Kidney (tissue), 14 donors: Measurements from ENCODE around the gene KRCC1. TPM values are rescaled to one million over a fixed set of nuclear protein-coding genes. Genes with fewer than 3 reads are reported as not detected.
A peak's percentile ranks its signal among the peaks of the same experiment; 100 is the strongest.
"Not testable (repeated sequence)": the region's sequence is repeated elsewhere in the genome, so short reads cannot be mapped to it uniquely, and the experiment has no call there.

Experiments used
- DNase-seq, 5 donors: peaks; one replicate each; pipeline ENCODE4 v3.0.0-alpha.2; 2013 to 2020
- FAIRE-seq: peaks from 2 replicates; lab custom pipeline; 2012; peaks lifted over from hg19 to GRCh38; lab: Jason Lieb, UNC
- H3K27ac ChIP-seq, 2 donors: one replicate each; pipeline ENCODE4 v1.7.0; 2013; ENCODE audit warnings: low read depth in 2 of 2, low read length in 2 of 2, inconsistent platforms in 1 of 2
- H3K27me3 ChIP-seq: one replicate; pipeline ENCODE4 v1.7.1; 2013; ENCODE audit warnings: low read length, inconsistent platforms; ENCODE audit not compliant: control insufficient read depth, insufficient read depth
- H3K36me3 ChIP-seq, 3 donors: one replicate each; pipeline versions ENCODE4 v1.7.0 to v1.7.1; 2013; ENCODE audit warnings: low read length in 3 of 3, control low read depth in 1 of 3, inconsistent platforms in 1 of 3; ENCODE audit not compliant: insufficient read depth in 3 of 3, control insufficient read depth in 2 of 3
- H3K4me1 ChIP-seq, 3 donors: one replicate each; pipeline versions ENCODE4 v1.7.0 to v1.7.1; 2013; ENCODE audit warnings: low read length in 3 of 3, inconsistent platforms in 1 of 3, low read depth in 1 of 3; ENCODE audit not compliant: control insufficient read depth in 2 of 3, insufficient read depth in 2 of 3
- H3K4me3 ChIP-seq, 3 donors: one replicate each; pipeline versions ENCODE4 v1.7.0 to v1.8.1; 2013; ENCODE audit warnings: low read length in 3 of 3, control low read depth in 1 of 3, inconsistent platforms in 1 of 3
- H3K9ac ChIP-seq, 3 donors: one replicate each; pipeline versions ENCODE4 v1.7.0 to v1.7.1; 2013; ENCODE audit warnings: low read length in 3 of 3, control low read depth in 1 of 3, inconsistent platforms in 1 of 3
- H3K9me3 ChIP-seq, 3 donors: one replicate each; pipeline versions ENCODE4 v1.7.0 to v1.7.1; 2013; ENCODE audit warnings: low read length in 3 of 3, control low read depth in 1 of 3, inconsistent platforms in 1 of 3; ENCODE audit not compliant: control insufficient read depth in 2 of 3, insufficient read depth in 1 of 3
- intact Hi-C: fragments of 100-400 bp; cut with DNase I; formaldehyde crosslinking; loops from one replicate; pipeline ENCODE4 v1.11.1; 2022
- polyA plus RNA-seq: library from polyadenylated mRNA; stranded (reverse); fragments of 350-450 nt; fragmentation: Illumina TruSeq; extraction: RNeasy Lipid Tissue Mini Kit (QIAGEN cat#74804); gene quantifications from one replicate; pipeline ENCODE4 v1.2.3, GENCODE V29; 2014; ENCODE audit warnings: low read depth, low replicate concordance; ENCODE audit not compliant: insufficient read depth
- total RNA-seq: library from RNA; stranded (reverse); fragmentation: NEBNext Ultra II Directional; extraction: Animal tissue kit (Norgen Biotek cat#: 25700); gene quantifications from one replicate; pipeline ENCODE4 v1.2.1, GENCODE V29; 2021
- TF ChIP-seq, protein P1 (sequence below): IDR thresholded peaks from 3 replicates; pipeline ENCODE4 v1.5.1; 2012; ENCODE audit warnings: mild to moderate bottlenecking, moderate library complexity, borderline replicate concordance; ENCODE audit not compliant: insufficient read depth; ENCODE audit errors: extremely low read depth
- donor health status: control.
- donor health status: control.
- donor health status: control.
- donor health status: control.
- donor health status: control.
- donor health status: DM: yes; HTN: yes; CAD: no.
- donor health status: Normal renal cell carcinoma (clear cell type).

KRCC1 gene
- total and polyA plus RNA-seq, 2 donors from 2014 or later = 23.6 to 26.3 TPM

DNA sequence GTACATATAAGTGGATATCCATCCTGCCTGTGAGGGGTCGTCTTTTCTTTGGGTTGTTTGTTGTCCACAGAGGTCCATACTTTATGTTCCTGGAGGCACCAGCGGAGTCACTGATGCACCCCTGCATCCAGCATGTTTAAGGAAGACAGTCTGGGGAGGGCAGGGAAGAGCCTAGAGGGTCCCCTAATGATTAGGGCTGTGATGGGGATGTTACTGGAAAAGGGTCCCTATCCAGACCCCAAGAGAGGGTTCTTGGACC lies 37.9 kb downstream of the KRCC1 start:
- not testable (repeated sequence) for H3K27ac ChIP-seq, DNase-seq, FAIRE-seq

GRCh38 chr2:88016960-88017779 lies 38.4 kb downstream of the KRCC1 start:
- no peaks in the 10 kb centered on the region for H3K36me3 ChIP-seq
- H3K27ac ChIP-seq = peak overlapping the region; percentile 43 to 60
- TF ChIP-seq, protein P1, sequence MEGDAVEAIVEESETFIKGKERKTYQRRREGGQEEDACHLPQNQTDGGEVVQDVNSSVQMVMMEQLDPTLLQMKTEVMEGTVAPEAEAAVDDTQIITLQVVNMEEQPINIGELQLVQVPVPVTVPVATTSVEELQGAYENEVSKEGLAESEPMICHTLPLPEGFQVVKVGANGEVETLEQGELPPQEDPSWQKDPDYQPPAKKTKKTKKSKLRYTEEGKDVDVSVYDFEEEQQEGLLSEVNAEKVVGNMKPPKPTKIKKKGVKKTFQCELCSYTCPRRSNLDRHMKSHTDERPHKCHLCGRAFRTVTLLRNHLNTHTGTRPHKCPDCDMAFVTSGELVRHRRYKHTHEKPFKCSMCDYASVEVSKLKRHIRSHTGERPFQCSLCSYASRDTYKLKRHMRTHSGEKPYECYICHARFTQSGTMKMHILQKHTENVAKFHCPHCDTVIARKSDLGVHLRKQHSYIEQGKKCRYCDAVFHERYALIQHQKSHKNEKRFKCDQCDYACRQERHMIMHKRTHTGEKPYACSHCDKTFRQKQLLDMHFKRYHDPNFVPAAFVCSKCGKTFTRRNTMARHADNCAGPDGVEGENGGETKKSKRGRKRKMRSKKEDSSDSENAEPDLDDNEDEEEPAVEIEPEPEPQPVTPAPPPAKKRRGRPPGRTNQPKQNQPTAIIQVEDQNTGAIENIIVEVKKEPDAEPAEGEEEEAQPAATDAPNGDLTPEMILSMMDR = no peak
- peak overlapping the region; percentile 64 to 91 (median 66) for H3K9ac ChIP-seq
- H3K4me1 ChIP-seq = no peaks in the 10 kb centered on the region
- peak overlapping the region; percentile 80 for H3K4me3 ChIP-seq
- peak in 2 of 5 donors; percentile 9 to 85 for DNase-seq
- H3K9me3 ChIP-seq = no peaks in the 10 kb centered on the region
- no peak for FAIRE-seq
- intact Hi-C loops = no loop called here
- H3K27me3 ChIP-seq = no peaks in the 10 kb centered on the region

More for the DNA sequence above, 37.9 kb downstream of the KRCC1 start:
- intact Hi-C loops, H3K4me1 ChIP-seq, H3K27me3 ChIP-seq, H3K36me3 ChIP-seq, H3K9me3 ChIP-seq, H3K4me3 ChIP-seq, H3K9ac ChIP-seq: not testable (repeated sequence)

DNA sequence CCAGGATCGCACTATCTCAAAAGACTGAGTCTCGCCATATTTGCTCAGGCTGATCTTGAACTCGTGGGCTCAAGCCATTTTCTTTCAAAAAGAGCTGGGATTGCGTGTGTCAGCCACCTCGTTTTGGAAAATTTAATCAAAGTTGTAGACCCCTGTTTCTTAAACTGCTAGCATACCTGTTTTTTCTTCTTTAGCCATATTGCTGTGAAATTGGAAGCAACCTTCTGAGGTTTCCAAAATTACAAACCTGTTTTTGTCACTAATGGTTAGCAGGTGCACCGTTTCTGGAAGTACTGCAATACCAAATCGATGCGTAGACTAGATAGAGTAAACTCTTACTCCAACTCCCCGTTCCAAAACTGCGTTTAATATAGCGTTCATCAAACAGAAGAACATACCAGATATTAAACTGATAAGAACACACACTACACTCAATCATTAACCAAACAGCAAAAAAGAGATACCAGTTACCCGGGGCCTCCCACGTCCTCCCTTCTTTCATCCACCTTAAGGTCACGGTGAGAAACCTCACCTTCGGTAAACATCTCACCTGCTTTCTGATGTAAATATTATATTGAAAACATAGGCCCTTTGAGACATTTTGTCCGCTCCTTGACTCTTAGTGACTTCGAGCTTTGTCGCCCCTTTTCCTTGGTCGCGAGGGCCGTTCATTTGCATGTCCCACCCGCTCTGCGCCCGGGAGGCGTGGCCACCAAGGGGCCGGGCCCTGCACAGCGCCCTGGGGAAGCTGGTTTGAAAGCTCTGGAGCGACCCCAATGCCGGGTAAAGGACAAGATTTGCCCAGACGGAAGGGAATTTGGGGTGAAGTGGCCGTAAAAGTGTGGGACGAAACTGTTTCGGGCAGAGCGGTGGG lies 39.3 kb downstream of the KRCC1 start, which contains the start of gene RNU2-63P:
TSS of gene RNU2-63P (minus strand) at position 462 of the 874 bp plus-strand sequence.
- H3K4me3 ChIP-seq = peak within 1 kb of the TSS; percentile 80
- no peaks in the 10 kb centered on the region for H3K27me3 ChIP-seq
- intact Hi-C loops = no loop called here
- no peaks in the 10 kb centered on the region for H3K36me3 ChIP-seq
- no peaks in the 10 kb centered on the region for H3K4me1 ChIP-seq
- peak within 1 kb of the TSS; percentile 64 to 91 (median 66) for H3K9ac ChIP-seq
- DNase-seq (peak; percentile 85 to 94 (median 90)), FAIRE-seq (no peak)
- TF ChIP-seq, protein P1 = no peak
- no peaks in the 10 kb centered on the region for H3K9me3 ChIP-seq
- peak within 1 kb of the TSS; percentile 43 to 60 for H3K27ac ChIP-seq

GRCh38 chr2:88011011-88011410 lies 44.6 kb downstream of the KRCC1 start:
- no peaks in the 10 kb centered on the region for H3K9me3 ChIP-seq
- FAIRE-seq = no peak
- H3K4me3 ChIP-seq = no peak overlapping the region
- H3K4me1 ChIP-seq = no peaks in the 10 kb centered on the region
- TF ChIP-seq, protein P1 = no peak
- H3K27me3 ChIP-seq = no peaks in the 10 kb centered on the region
- no peaks in the 10 kb centered on the region for H3K36me3 ChIP-seq
- intact Hi-C loops = no loop called here
- H3K27ac ChIP-seq = no peak overlapping the region
- no peak overlapping the region for H3K9ac ChIP-seq
- DNase-seq = no peak
